Liver (tissue), 9 donors: ENCODE measurements around the gene SPDYA. TPM values are rescaled to one million over a fixed set of nuclear protein-coding genes. Genes with fewer than 3 reads are reported as not detected.
"Not testable (repeated sequence)": the region's sequence is repeated elsewhere in the genome, so short reads cannot be mapped to it uniquely, and the experiment has no call there.

Experiments used
- DNase-seq: peaks from one replicate; pipeline ENCODE4 v3.0.0-alpha.2; 2017; ENCODE audit warnings: low spot score
- H3K27ac ChIP-seq, 2 donors: one replicate each; pipeline ENCODE4 v1.7.0; 2013; ENCODE audit warnings: inconsistent platforms in 2 of 2, low read length in 2 of 2, control low read depth in 1 of 2, low read depth in 1 of 2, mild to moderate bottlenecking in 1 of 2
- H3K27me3 ChIP-seq, 4 donors: one replicate each; pipeline versions ENCODE4 v1.6.1 to v1.7.0; 2013; ENCODE audit warnings: low read length in 3 of 4, inconsistent platforms in 1 of 4, mild to moderate bottlenecking in 1 of 4, moderate library complexity in 1 of 4; ENCODE audit not compliant: control insufficient read depth in 4 of 4, insufficient read depth in 4 of 4
- H3K36me3 ChIP-seq, 4 donors: one replicate each; pipeline versions ENCODE4 v1.6.1 to v1.7.0; 2013; ENCODE audit warnings: low read length in 3 of 4, mild to moderate bottlenecking in 3 of 4, low read depth in 1 of 4, moderate library complexity in 1 of 4; ENCODE audit not compliant: control insufficient read depth in 4 of 4, insufficient read depth in 3 of 4
- H3K4me1 ChIP-seq, 4 donors: one replicate each; pipeline versions ENCODE4 v1.6.1 to v1.7.0; 2013; ENCODE audit warnings: low read length in 3 of 4, mild to moderate bottlenecking in 3 of 4, moderate library complexity in 1 of 4; ENCODE audit not compliant: control insufficient read depth in 4 of 4, insufficient read depth in 4 of 4
- H3K4me3 ChIP-seq, 3 donors: one replicate each; pipeline versions ENCODE4 v1.6.1 to v1.7.0; 2013; ENCODE audit warnings: low read length in 3 of 3, control low read depth in 1 of 3, low read depth in 1 of 3, mild to moderate bottlenecking in 1 of 3
- H3K9ac ChIP-seq, 2 donors: one replicate each; pipeline ENCODE4 v1.7.0; 2013; ENCODE audit warnings: low read length in 2 of 2, mild to moderate bottlenecking in 2 of 2, moderate library complexity in 2 of 2, control low read depth in 1 of 2, low read depth in 1 of 2
- H3K9me3 ChIP-seq, 4 donors: one replicate each; pipeline versions ENCODE4 v1.6.1 to v1.7.0; 2013; ENCODE audit warnings: low read length in 3 of 4; ENCODE audit not compliant: control insufficient read depth in 4 of 4
- ATF3 ChIP-seq: IDR thresholded peaks from 2 replicates; pipeline ENCODE4 v1.6.1; 2016; ENCODE audit warnings: antibody characterized with exemption
- CTCF ChIP-seq: fragments of 150-350 bp; IDR thresholded peaks from 2 replicates; pipeline ENCODE4 v1.5.1; 2017; ENCODE audit warnings: improper control_type of control experiment, low read depth, low read length; ENCODE audit not compliant: missing input control
- EGR1 ChIP-seq, 2 donors: IDR thresholded peaks; 2 replicates each; pipeline ENCODE4 v1.6.1; 2016 to 2018; ENCODE audit warnings: antibody characterized with exemption in 2 of 2, low read depth in 2 of 2
- HNF4G ChIP-seq: IDR thresholded peaks from 2 replicates; pipeline ENCODE4 v1.6.1; 2016; ENCODE audit warnings: antibody characterized with exemption
- JUND ChIP-seq, 2 donors: IDR thresholded peaks; 2 replicates each; pipeline ENCODE4 v1.6.1; 2016; ENCODE audit warnings: antibody characterized with exemption in 2 of 2
- MAX ChIP-seq: IDR thresholded peaks from 2 replicates; pipeline ENCODE4 v1.6.1; 2016; ENCODE audit warnings: antibody characterized with exemption
- RAD21 ChIP-seq, 2 donors: IDR thresholded peaks; 2 replicates each; pipeline ENCODE4 v1.6.1; 2016; ENCODE audit warnings: antibody characterized with exemption in 2 of 2, mild to moderate bottlenecking in 2 of 2
- RXRA ChIP-seq, 2 donors: IDR thresholded peaks; 2 replicates each; pipeline ENCODE4 v1.6.1; 2017 to 2018; ENCODE audit warnings: antibody characterized with exemption in 2 of 2, mild to moderate bottlenecking in 1 of 2
- SP1 ChIP-seq: IDR thresholded peaks from 2 replicates; pipeline ENCODE4 v1.6.1; 2018; ENCODE audit warnings: antibody characterized with exemption, mild to moderate bottlenecking
- TAF1 ChIP-seq: conservative IDR thresholded peaks from 2 replicates; pipeline ENCODE4 v1.6.1; 2016; ENCODE audit warnings: antibody characterized with exemption, mild to moderate bottlenecking
- YY1 ChIP-seq: IDR thresholded peaks from 2 replicates; pipeline ENCODE4 v1.6.1; 2016; ENCODE audit warnings: antibody characterized with exemption, mild to moderate bottlenecking
- WGBS: extraction: QIAGEN DNeasy Blood & Tissue Kit; methylation state at CpG from one replicate; pipeline ENCODE4 v1.1.7; 2013; 5-methylcytosine and 5-hydroxymethylcytosine counted together
- polyA plus RNA-seq, 2 donors: library from polyadenylated mRNA; stranded (reverse) in 1 of 2; unstranded in 1 of 2; fragments of 200-250 nt in 1 of 2; fragments of >200 nt in 1 of 2; fragmentation: Nextera tagmentation in 1 of 2; extraction: Ambion mirVana in 1 of 2; gene quantifications; one replicate each; pipeline versions ENCODE4 v1.2.1 to v1.2.3, GENCODE V29; 2013 to 2015
- total RNA-seq, 2 donors: library from RNA; depleted of rRNA; stranded (reverse); fragments of >200 nt; gene quantifications; one replicate each; pipeline ENCODE4 v1.2.3, GENCODE V29; 2014
- TF ChIP-seq, protein P1 (sequence below): IDR thresholded peaks from 2 replicates; pipeline ENCODE4 v1.6.1; 2016; ENCODE audit warnings: antibody characterized with exemption
- donor health status: healthy.
- donor health status: healthy.
- donor health status: healthy.
- donor health status: healthy.
- donor health status: healthy.

Gene SPDYA
- total and polyA plus RNA-seq, 4 donors, result 0.14 to 0.67 (median 0.49) TPM; not detected in 1

DNA sequence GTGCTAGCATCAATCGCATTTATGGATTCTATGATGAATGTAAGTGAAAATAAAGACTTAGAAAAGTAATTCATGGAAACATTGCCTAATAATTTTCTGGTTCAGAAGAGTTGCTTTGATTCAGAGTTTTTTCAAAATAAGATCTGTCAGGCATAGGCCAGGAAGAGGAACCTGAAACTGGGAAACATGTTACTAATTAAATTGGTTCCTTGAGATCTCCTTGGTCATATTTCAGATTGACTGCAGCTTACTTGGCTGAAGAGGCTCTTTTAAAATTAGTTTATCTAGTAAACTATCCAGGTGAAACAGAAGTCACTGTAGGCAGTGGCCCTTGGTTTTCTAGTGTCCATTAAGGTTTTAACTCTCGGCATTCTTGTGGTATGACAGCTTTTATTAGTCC, 31.6 kb upstream of the SPDYA start:
- H3K4me3 ChIP-seq, result no peak overlapping the region
- H3K36me3 ChIP-seq, result peaks cover 4 to 37% (median 35%) of the 10 kb centered on the region in 4 donors
- no peaks in the 10 kb centered on the region for H3K9me3 ChIP-seq
- H3K27ac ChIP-seq, result no peak overlapping the region
- DNase-seq, result no peak
- no peak for TF ChIP-seq CTCF
- no peak for TF ChIP-seq RXRA (IDR thresholded peaks at IDR 0.05)
- no peak for TF ChIP-seq ATF3
- TF ChIP-seq RAD21 (IDR thresholded peaks at IDR 0.05), result no peak
- no peak for TF ChIP-seq JUND (IDR thresholded peaks at IDR 0.05)
- TF ChIP-seq EGR1 (IDR thresholded peaks at IDR 0.05; ENCODE audit: low read depth in 2 of 2), result no peak
- TF ChIP-seq TAF1, result no peak
- TF ChIP-seq, protein P1, sequence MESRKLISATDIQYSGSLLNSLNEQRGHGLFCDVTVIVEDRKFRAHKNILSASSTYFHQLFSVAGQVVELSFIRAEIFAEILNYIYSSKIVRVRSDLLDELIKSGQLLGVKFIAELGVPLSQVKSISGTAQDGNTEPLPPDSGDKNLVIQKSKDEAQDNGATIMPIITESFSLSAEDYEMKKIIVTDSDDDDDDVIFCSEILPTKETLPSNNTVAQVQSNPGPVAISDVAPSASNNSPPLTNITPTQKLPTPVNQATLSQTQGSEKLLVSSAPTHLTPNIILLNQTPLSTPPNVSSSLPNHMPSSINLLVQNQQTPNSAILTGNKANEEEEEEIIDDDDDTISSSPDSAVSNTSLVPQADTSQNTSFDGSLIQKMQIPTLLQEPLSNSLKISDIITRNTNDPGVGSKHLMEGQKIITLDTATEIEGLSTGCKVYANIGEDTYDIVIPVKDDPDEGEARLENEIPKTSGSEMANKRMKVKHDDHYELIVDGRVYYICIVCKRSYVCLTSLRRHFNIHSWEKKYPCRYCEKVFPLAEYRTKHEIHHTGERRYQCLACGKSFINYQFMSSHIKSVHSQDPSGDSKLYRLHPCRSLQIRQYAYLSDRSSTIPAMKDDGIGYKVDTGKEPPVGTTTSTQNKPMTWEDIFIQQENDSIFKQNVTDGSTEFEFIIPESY, result no peak
- TF ChIP-seq SP1, result no peak
- TF ChIP-seq YY1, result no peak
- no peak overlapping the region for H3K9ac ChIP-seq
- H3K27me3 ChIP-seq, result no peaks in the 10 kb centered on the region
- peaks cover 0 to 1% (median 0%) of the 10 kb centered on the region in 4 donors for H3K4me1 ChIP-seq
- WGBS, result 97% methylated on average over 2 of the region's 2 CpGs

DNA sequence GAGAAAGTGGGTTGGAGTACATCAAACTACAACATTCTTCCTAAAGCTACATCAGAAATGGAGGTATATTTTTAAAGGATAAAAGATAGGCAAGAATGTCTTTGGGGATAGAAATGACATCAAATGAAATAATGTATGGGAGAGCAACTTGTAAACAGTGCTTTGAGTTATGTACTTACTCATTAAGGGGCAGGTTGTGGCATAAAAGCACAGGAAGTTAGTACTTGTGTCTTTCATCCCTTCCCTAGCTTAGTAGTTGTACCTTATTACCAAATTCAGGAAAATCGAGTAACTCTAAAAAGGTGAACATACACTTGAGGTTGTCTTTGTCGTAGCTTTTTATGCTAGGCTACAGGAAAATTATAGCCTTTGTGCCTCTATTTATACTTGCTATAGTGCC, 30.1 kb upstream of the SPDYA start:
- 94% methylated on average over 2 of the region's 2 CpGs for WGBS
- no peaks in the 10 kb centered on the region for H3K9me3 ChIP-seq
- H3K4me1 ChIP-seq, result no peaks in the 10 kb centered on the region
- no peak overlapping the region for H3K27ac ChIP-seq
- H3K4me3 ChIP-seq, result no peak overlapping the region
- no peak for DNase-seq
- H3K36me3 ChIP-seq, result peaks cover 6 to 47% (median 42%) of the 10 kb centered on the region in 4 donors
- no peaks in the 10 kb centered on the region for H3K27me3 ChIP-seq
- H3K9ac ChIP-seq, result no peak overlapping the region
- no peak for TF ChIP-seq HNF4G

- Histone ChIP-seq H3K9me3 (no peaks in the 10 kb centered on the region), H3K9ac (no peak overlapping the region), H3K4me3 (no peak overlapping the region), H3K36me3 (peaks cover 8 to 57% (median 51%) of the 10 kb centered on the region in 4 donors), H3K4me1 (no peaks in the 10 kb centered on the region), H3K27me3 (no peaks in the 10 kb centered on the region), H3K27ac (no peak overlapping the region)
- no peak for DNase-seq
- TF ChIP-seq MAX (no peak), HNF4G (no peak), EGR1 (IDR thresholded peaks at IDR 0.05; ENCODE audit: low read depth in 2 of 2) (no peak)
- WGBS, result 81% methylated on average over 3 of the region's 3 CpGs
These were observed 28.2 kb upstream of the SPDYA start for GRCh38 chr2:28782423-28782822.

GRCh38 chr2:28784570-28784969, 26.1 kb upstream of the SPDYA start:
- 92% methylated on average over 7 of the region's 7 CpGs for WGBS

More at GRCh38 chr2:28784570-28784969, 26.1 kb upstream of the SPDYA start:
- DNase-seq, H3K27me3 ChIP-seq, H3K27ac ChIP-seq, H3K9me3 ChIP-seq, H3K4me1 ChIP-seq, H3K4me3 ChIP-seq, H3K9ac ChIP-seq: not testable (repeated sequence)
- peaks cover 15 to 69% (median 49%) of the 10 kb centered on the region in 4 donors for H3K36me3 ChIP-seq
